Fibroblast of peridontal ligament (primary cell): ENCODE data around the gene STRBP.

Experiments
- DNase-seq: peaks from one replicate; pipeline ENCODE4 v3.0.0-alpha.2; 2010; ENCODE audit errors: extremely low read depth

The STRBP gene

GRCh38 chr9:123131993-123132392 is 136.4 kb downstream of the STRBP start:
- DNase-seq = no peak

- DNase-seq = peak; percentile 59
These were observed 137.1 kb downstream of the STRBP start for GRCh38 chr9:123131258-123131657.

- no peak for DNase-seq
These were observed 139.0 kb downstream of the STRBP start for GRCh38 chr9:123129423-123129822.

GRCh38 chr9:123128591-123128990 is 139.8 kb downstream of the STRBP start:
- DNase-seq = no peak

- no peak for DNase-seq
These were observed 140.8 kb downstream of the STRBP start for GRCh38 chr9:123127512-123128075.

GRCh38 chr9:123121457-123121856 is 146.9 kb downstream of the STRBP start:
- DNase-seq = no peak

- DNase-seq = peak; percentile 18
These were observed 147.4 kb downstream of the STRBP start for GRCh38 chr9:123120953-123121352.

- DNase-seq = no peak
These were observed 148.3 kb downstream of the STRBP start for GRCh38 chr9:123120131-123120530.

- DNase-seq = peak; percentile 25
These were observed 148.8 kb downstream of the STRBP start for GRCh38 chr9:123119566-123119965.

- no peak for DNase-seq
These were observed 152.3 kb downstream of the STRBP start for GRCh38 chr9:123116036-123116435.

GRCh38 chr9:123115146-123115913 is 153.1 kb downstream of the STRBP start:
- DNase-seq = no peak

- DNase-seq = no peak
These were observed 155.2 kb downstream of the STRBP start for GRCh38 chr9:123113185-123113584.

GRCh38 chr9:123112015-123112975 is 156.1 kb downstream of the STRBP start:
- no peak for DNase-seq

- no peak for DNase-seq
These were observed 156.9 kb downstream of the STRBP start for GRCh38 chr9:123111427-123112014.

- DNase-seq = no peak
These were observed 158.7 kb downstream of the STRBP start for GRCh38 chr9:123109540-123110279.

- DNase-seq = no peak
These were observed 159.4 kb downstream of the STRBP start for GRCh38 chr9:123108976-123109375.

- DNase-seq = no peak
These were observed 160.6 kb downstream of the STRBP start for GRCh38 chr9:123107639-123108285.

GRCh38 chr9:123105490-123105889 is 162.9 kb downstream of the STRBP start:
- DNase-seq = no peak

GRCh38 chr9:123104807-123105206 is 163.6 kb downstream of the STRBP start:
- no peak for DNase-seq

- DNase-seq = peak; percentile 19
These were observed 165.8 kb downstream of the STRBP start for GRCh38 chr9:123102375-123103113.
